Gastroesophageal sphincter (tissue), 4 donors: ENCODE measurements around the gene KATNA1. TPM values are rescaled to one million over a fixed set of nuclear protein-coding genes. Genes with fewer than 3 reads are reported as not detected.
A peak's percentile ranks its signal among the peaks of the same experiment; 100 is the strongest.
"Not testable (repeated sequence)": the region's sequence is repeated elsewhere in the genome, so short reads cannot be mapped to it uniquely, and the experiment has no call there.

Source experiments
- ATAC-seq: fragments of 150-250 bp; one replicate; pipeline ENCODE4 v1.9.1; 2016; ENCODE audit warnings: mild to moderate bottlenecking, moderate library complexity
- H3K27ac ChIP-seq, 4 donors: fragments of 200-600 bp; sonication (generic) in 3 of 4; 1 replicate in 3 of 4; 2 replicates in 1 of 4; pipeline ENCODE4 v1.5.1; 2016 to 2019
- H3K27me3 ChIP-seq: fragments of 200-600 bp; sonication (generic); one replicate; pipeline ENCODE4 v1.5.1; 2019
- H3K36me3 ChIP-seq, 2 donors: fragments of 200-600 bp; sonication (generic); one replicate each; pipeline ENCODE4 v1.5.1; 2019; ENCODE audit warnings: control low read depth in 1 of 2
- H3K4me1 ChIP-seq, 3 donors: fragments of 200-600 bp; sonication (generic); 1 replicate in 2 of 3; 2 replicates in 1 of 3; pipeline ENCODE4 v1.5.1; 2016 to 2019; ENCODE audit warnings: control low read depth in 2 of 3
- H3K4me3 ChIP-seq, 2 donors: fragments of 200-600 bp; sonication (generic); one replicate each; pipeline ENCODE4 v1.5.1; 2019; ENCODE audit warnings: mild to moderate bottlenecking in 1 of 2, moderate library complexity in 1 of 2
- H3K9me3 ChIP-seq, 3 donors: fragments of 200-600 bp; sonication (generic); one replicate each; pipeline ENCODE4 v1.5.1; 2017 to 2019; ENCODE audit warnings: control low read depth in 2 of 3
- CTCF ChIP-seq, 4 experiments: fragments of 200-600 bp in 2 of 4; fragments of 450-650 bp in 2 of 4; sonication (generic) in 1 of 4; IDR thresholded peaks; one replicate each; pipeline ENCODE4 v1.5.1; 2017 to 2019; ENCODE audit warnings: antibody characterized with exemption in 4 of 4, mild to moderate bottlenecking in 2 of 4, moderate library complexity in 2 of 4
- EP300 ChIP-seq: sonication (generic); formaldehyde crosslinking; IDR thresholded peaks from one replicate; pipeline ENCODE4 v1.6.1; 2017; ENCODE audit warnings: antibody characterized with exemption, mild to moderate bottlenecking
- POLR2A ChIP-seq, 2 donors: fragments of 450-650 bp; IDR thresholded peaks; one replicate each; pipeline ENCODE4 v1.6.1; 2017; ENCODE audit warnings: antibody characterized with exemption in 2 of 2, mild to moderate bottlenecking in 2 of 2, moderate library complexity in 1 of 2
- POLR2AphosphoS5 ChIP-seq: sonication (generic); formaldehyde crosslinking; IDR thresholded peaks from one replicate; pipeline ENCODE4 v1.6.1; 2017; ENCODE audit warnings: antibody characterized with exemption
- WGBS, 2 donors: methylation state at CpG; one replicate each; pipeline ENCODE4 v1.1.5; 2018; ENCODE audit warnings: low coverage in 1 of 2; 5-methylcytosine and 5-hydroxymethylcytosine counted together
- total RNA-seq, 4 donors: library from RNA; depleted of rRNA; stranded (reverse); fragments of >200 nt; gene quantifications; one replicate each; pipeline ENCODE4 v1.1.0, GENCODE V29; 2016

Gene KATNA1
- total RNA-seq, 4 donors from 2014 or later = 17.5 to 25.5 (median 21.1) TPM

GRCh38 chr6:149686230-149686629, 37.7 kb upstream of the KATNA1 start:
- Histone ChIP-seq H3K36me3 (peaks cover 0 to 46% of the 10 kb centered on the region in 2 donors), H3K27ac (no peak overlapping the region), H3K4me3 (no peak overlapping the region), H3K9me3 (no peaks in the 10 kb centered on the region), H3K27me3 (no peaks in the 10 kb centered on the region), H3K4me1 (peaks cover 0 to 8% (median 0%) of the 10 kb centered on the region in 3 donors)
- no peak for ATAC-seq
- WGBS, 2 donors = 68 to 87% methylated on average over 7 of the region's 7 CpGs
- TF ChIP-seq POLR2A (IDR thresholded peaks at IDR 0.05) = no peak
- TF ChIP-seq CTCF (IDR thresholded peaks at IDR 0.05) = no peak
- TF ChIP-seq POLR2AphosphoS5 = no peak
- no peak for TF ChIP-seq EP300

- no peak for ATAC-seq
- 61 to 88% methylated on average over 3 to 4 of the region's 4 CpGs for WGBS, 2 donors
- peak overlapping the region in 1 of 4 donors; percentile 33 for H3K27ac ChIP-seq
- no peaks in the 10 kb centered on the region for H3K9me3 ChIP-seq
- no peaks in the 10 kb centered on the region for H3K27me3 ChIP-seq
- no peak for TF ChIP-seq POLR2A (IDR thresholded peaks at IDR 0.05)
- TF ChIP-seq CTCF (IDR thresholded peaks at IDR 0.05) = no peak
- no peak for TF ChIP-seq EP300
- TF ChIP-seq POLR2AphosphoS5 = peak; percentile 34
- peaks cover 0 to 44% of the 10 kb centered on the region in 2 donors for H3K36me3 ChIP-seq
- H3K4me1 ChIP-seq = peaks cover 0 to 8% (median 0%) of the 10 kb centered on the region in 3 donors
- H3K4me3 ChIP-seq = no peak overlapping the region
Measured at GRCh38 chr6:149683256-149683859, 34.8 kb upstream of the KATNA1 start.

GRCh38 chr6:149681845-149682244, 33.3 kb upstream of the KATNA1 start:
- H3K4me1 ChIP-seq, H3K9me3 ChIP-seq, H3K27ac ChIP-seq, ATAC-seq, H3K4me3 ChIP-seq, H3K27me3 ChIP-seq: not testable (repeated sequence)
- H3K36me3 ChIP-seq = peaks cover 0 to 54% of the 10 kb centered on the region in 2 donors
- WGBS, 2 donors = 88 to 96% methylated on average over 9 to 11 of the region's 14 CpGs

GRCh38 chr6:149681209-149681608, 32.7 kb upstream of the KATNA1 start:
- no peak for TF ChIP-seq POLR2A (IDR thresholded peaks at IDR 0.05)
- no peak for TF ChIP-seq POLR2AphosphoS5
- TF ChIP-seq EP300 = no peak
- no peak for TF ChIP-seq CTCF (IDR thresholded peaks at IDR 0.05)
- H3K36me3 ChIP-seq = peaks cover 0 to 61% of the 10 kb centered on the region in 2 donors
- no peak for ATAC-seq
- H3K9me3 ChIP-seq = no peaks in the 10 kb centered on the region
- H3K27ac ChIP-seq = no peak overlapping the region
- H3K4me3 ChIP-seq = no peak overlapping the region
- H3K27me3 ChIP-seq = no peaks in the 10 kb centered on the region
- peaks cover 0 to 8% (median 0%) of the 10 kb centered on the region in 3 donors for H3K4me1 ChIP-seq

- TF ChIP-seq EP300 = no peak
- TF ChIP-seq CTCF (IDR thresholded peaks at IDR 0.05) = no peak
- TF ChIP-seq POLR2A (IDR thresholded peaks at IDR 0.05) = no peak
- TF ChIP-seq POLR2AphosphoS5 = no peak
- Histone ChIP-seq H3K27me3 (no peaks in the 10 kb centered on the region), H3K4me3 (no peak overlapping the region), H3K4me1 (peaks cover 0 to 8% (median 0%) of the 10 kb centered on the region in 3 donors), H3K36me3 (peaks cover 3 to 67% of the 10 kb centered on the region in 2 donors), H3K9me3 (no peaks in the 10 kb centered on the region), H3K27ac (no peak overlapping the region)
- no peak for ATAC-seq
- 25 to 43% methylated on average over 1 of the region's 1 CpG for WGBS, 2 donors
Measured at GRCh38 chr6:149680503-149680902, 32.0 kb upstream of the KATNA1 start.

GRCh38 chr6:149672265-149672664, 23.8 kb upstream of the KATNA1 start:
- not testable (repeated sequence) for H3K4me1 ChIP-seq, H3K27me3 ChIP-seq, ATAC-seq, H3K27ac ChIP-seq, H3K4me3 ChIP-seq, H3K9me3 ChIP-seq
- peaks cover 3 to 100% of the 10 kb centered on the region in 2 donors for H3K36me3 ChIP-seq
